ENCODE measurements around the gene CHST13. TPM values are rescaled to one million over a fixed set of nuclear protein-coding genes. Genes with fewer than 3 reads are reported as not detected.

Gene CHST13
- total RNA-seq, 2 experiments from 2014 or later = not detected

- ChIA-PET POLR2A (no interaction called here), CTCF (interaction anchor here (0.7 to 1.5 kb wide), 2 partner anchors 31 to 959 kb away, joined by 3 to 4 read pairs; no protein-coding TSS in a partner anchor)
- Mint-ChIP-seq H3K36me3 (ENCODE audit: low read depth) (no peaks in the 10 kb centered on the region), H3K9me3 (ENCODE audit: low read depth) (no peaks in the 10 kb centered on the region), H3K27me3 (no peaks in the 10 kb centered on the region), H3K4me3 (no peak overlapping the region), H3K4me1 (no peaks in the 10 kb centered on the region), H3K27ac (no peak overlapping the region)
- intact Hi-C loops (cut with DNase I, micrococcal nuclease) = no loop called here
- ATAC-seq (no peak), DNase-seq (no peak)
These were observed 29.5 kb downstream of the CHST13 start for GRCh38 chr3:126553284-126554084.

GRCh38 chr3:126554560-126555525 lies 30.9 kb downstream of the CHST13 start:
- no peaks in the 10 kb centered on the region for H3K27me3 Mint-ChIP-seq
- no peaks in the 10 kb centered on the region for H3K36me3 Mint-ChIP-seq (ENCODE audit: low read depth)
- no peaks in the 10 kb centered on the region for H3K9me3 Mint-ChIP-seq (ENCODE audit: low read depth)
- DNase-seq (no peak), ATAC-seq (no peak)
- no peak overlapping the region for H3K4me3 Mint-ChIP-seq
- CTCF ChIA-PET = interaction anchor here (1.2 kb wide), 1 partner anchor 28 kb away, joined by 3 read pairs; no protein-coding TSS in a partner anchor
- intact Hi-C loops (cut with DNase I, micrococcal nuclease) = no loop called here
- H3K27ac Mint-ChIP-seq = no peak overlapping the region
- POLR2A ChIA-PET = no interaction called here
- H3K4me1 Mint-ChIP-seq = no peaks in the 10 kb centered on the region

GRCh38 chr3:126555795-126556636 lies 32.1 kb downstream of the CHST13 start:
- Mint-ChIP-seq H3K4me3 (no peak overlapping the region), H3K36me3 (ENCODE audit: low read depth) (no peaks in the 10 kb centered on the region), H3K27ac (no peak overlapping the region), H3K9me3 (ENCODE audit: low read depth) (no peaks in the 10 kb centered on the region), H3K27me3 (no peaks in the 10 kb centered on the region), H3K4me1 (no peaks in the 10 kb centered on the region)
- ATAC-seq = no peak
- POLR2A ChIA-PET = no interaction called here
- CTCF ChIA-PET = no interaction called here
- DNase-seq = no peak
- intact Hi-C loops (cut with DNase I, micrococcal nuclease) = no loop called here

- no peak overlapping the region for H3K27ac Mint-ChIP-seq
- no peaks in the 10 kb centered on the region for H3K36me3 Mint-ChIP-seq (ENCODE audit: low read depth)
- ChIA-PET POLR2A (no interaction called here), CTCF (no interaction called here)
- DNase-seq (no peak), ATAC-seq (no peak)
- intact Hi-C loops (cut with DNase I, micrococcal nuclease) = no loop called here
- H3K27me3 Mint-ChIP-seq = no peaks in the 10 kb centered on the region
- no peak overlapping the region for H3K4me3 Mint-ChIP-seq
- H3K4me1 Mint-ChIP-seq = no peaks in the 10 kb centered on the region
- peaks cover 2% of the 10 kb centered on the region for H3K9me3 Mint-ChIP-seq (ENCODE audit: low read depth)
These were observed 32.9 kb downstream of the CHST13 start for GRCh38 chr3:126556637-126557414.

DNA sequence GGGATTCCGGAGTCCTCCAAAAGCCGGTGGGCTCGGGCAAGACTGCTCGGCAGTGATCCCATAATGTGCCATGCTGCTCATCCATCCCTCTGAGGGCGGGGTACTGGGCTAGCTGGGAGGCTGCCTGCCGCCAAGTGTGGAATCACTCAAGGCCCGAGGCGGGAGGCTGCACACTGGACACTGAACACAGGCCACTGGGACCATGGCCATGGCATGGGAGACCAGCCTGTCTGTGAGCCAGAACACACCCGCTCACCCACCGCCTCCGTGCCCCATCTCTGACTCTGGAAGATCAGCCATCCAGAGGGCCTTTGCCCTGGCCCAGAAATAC lies 33.4 kb downstream of the CHST13 start:
- no peak overlapping the region for H3K27ac Mint-ChIP-seq
- ChIA-PET POLR2A (no interaction called here), CTCF (no interaction called here)
- H3K4me3 Mint-ChIP-seq = no peak overlapping the region
- H3K9me3 Mint-ChIP-seq (ENCODE audit: low read depth) = peaks cover 4% of the 10 kb centered on the region
- DNase-seq (no peak), ATAC-seq (no peak)
- H3K4me1 Mint-ChIP-seq = no peaks in the 10 kb centered on the region
- no peaks in the 10 kb centered on the region for H3K27me3 Mint-ChIP-seq
- intact Hi-C loops (cut with DNase I, micrococcal nuclease) = no loop called here
- H3K36me3 Mint-ChIP-seq (ENCODE audit: low read depth) = no peaks in the 10 kb centered on the region

DNA sequence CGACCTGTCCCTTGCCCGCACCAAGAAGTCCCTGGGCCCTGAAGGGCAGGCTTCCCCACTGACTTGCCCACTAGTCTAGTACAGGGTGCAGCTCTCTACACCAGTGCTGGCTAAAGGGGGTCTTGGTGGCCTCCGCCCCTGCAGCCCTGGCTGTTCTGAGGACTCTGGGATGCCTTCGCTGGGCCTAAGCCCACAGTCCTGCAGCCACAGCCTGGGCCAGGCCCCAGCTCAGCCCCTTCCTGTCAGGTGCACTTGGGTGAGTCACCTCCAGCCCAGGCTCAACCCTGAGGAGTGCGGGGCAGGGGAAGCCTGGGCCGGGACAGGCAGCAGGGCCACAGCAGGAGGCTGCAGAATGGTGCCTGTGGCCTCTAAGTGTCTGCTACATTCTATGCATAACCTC lies 33.8 kb downstream of the CHST13 start:
- Mint-ChIP-seq H3K27me3 (no peaks in the 10 kb centered on the region), H3K27ac (no peak overlapping the region), H3K4me1 (no peaks in the 10 kb centered on the region), H3K4me3 (no peak overlapping the region), H3K36me3 (ENCODE audit: low read depth) (no peaks in the 10 kb centered on the region), H3K9me3 (ENCODE audit: low read depth) (peaks cover 7% of the 10 kb centered on the region)
- intact Hi-C loops (cut with DNase I, micrococcal nuclease) = no loop called here
- ChIA-PET POLR2A (no interaction called here), CTCF (no interaction called here)
- ATAC-seq = no peak
- DNase-seq = no peak

GRCh38 chr3:126558336-126559071 lies 34.5 kb downstream of the CHST13 start, which contains the start of gene C3orf22:
Gene C3orf22, minus strand, starts transcription at chr3:126558932. Its CDS starts 5,542 bp downstream, at chr3:126553390.
- ChIA-PET CTCF (no interaction called here), POLR2A (no interaction called here)
- Mint-ChIP-seq H3K27ac (no peak within 1 kb of the TSS), H3K27me3 (no peaks in the 10 kb centered on the region), H3K9me3 (ENCODE audit: low read depth) (peaks cover 10% of the 10 kb centered on the region), H3K4me3 (no peak within 1 kb of the TSS), H3K36me3 (ENCODE audit: low read depth) (no peaks in the 10 kb centered on the region), H3K4me1 (no peaks in the 10 kb centered on the region)
- ATAC-seq = no peak
- intact Hi-C loops (cut with DNase I, micrococcal nuclease) = no loop called here
- no peak for DNase-seq

- Mint-ChIP-seq H3K4me1 (no peaks in the 10 kb centered on the region), H3K9me3 (ENCODE audit: low read depth) (peaks cover 12% of the 10 kb centered on the region), H3K27ac (no peak overlapping the region), H3K4me3 (no peak overlapping the region), H3K36me3 (ENCODE audit: low read depth) (no peaks in the 10 kb centered on the region), H3K27me3 (peaks cover 7% of the 10 kb centered on the region)
- DNase-seq (no peak), ATAC-seq (no peak)
- intact Hi-C loops (cut with DNase I, micrococcal nuclease) = no loop called here
- POLR2A ChIA-PET = no interaction called here
- CTCF ChIA-PET = interaction anchor here (0.6 kb wide), 1 partner anchor 96 kb away, joined by 3 read pairs; no protein-coding TSS in a partner anchor
These were observed 38.9 kb downstream of the CHST13 start for GRCh38 chr3:126562737-126563276.

DNA sequence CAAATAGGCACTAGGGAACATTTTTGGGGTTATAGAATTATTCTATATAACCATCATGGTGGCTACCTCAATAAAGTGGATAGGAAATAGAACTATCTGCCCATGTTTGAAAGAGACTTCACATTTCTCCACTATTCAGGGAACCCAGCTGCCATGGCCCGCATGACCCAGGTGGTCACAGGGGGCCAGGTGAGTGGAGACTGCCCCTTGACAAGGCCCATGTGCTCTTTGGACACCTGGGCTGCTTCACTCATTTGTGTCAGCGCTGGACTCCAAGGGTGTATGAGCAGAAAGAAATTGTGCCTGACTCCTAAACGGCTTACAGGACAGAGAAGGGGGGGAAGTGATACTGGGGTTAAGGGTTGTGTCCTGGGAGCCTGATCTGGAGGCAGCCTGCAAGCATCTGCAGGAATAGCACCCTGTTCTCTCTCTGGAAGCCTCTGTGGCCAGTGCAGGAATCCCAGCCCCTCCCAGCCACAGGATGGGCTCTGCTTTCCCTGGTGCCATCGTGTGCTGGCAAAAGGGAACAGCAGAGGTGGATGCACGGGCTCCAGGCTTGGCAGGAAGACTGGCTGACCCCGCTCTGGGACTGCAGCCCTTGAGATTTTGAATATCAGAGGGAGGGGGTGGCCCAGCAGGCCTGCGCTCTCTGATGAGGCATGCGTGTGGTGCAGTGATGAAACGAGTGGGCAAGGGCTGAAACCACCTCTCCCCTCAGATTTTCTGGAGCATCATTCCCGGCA lies 43.9 kb downstream of the CHST13 start:
- intact Hi-C loops (cut with DNase I, micrococcal nuclease) = no loop called here
- Mint-ChIP-seq H3K36me3 (ENCODE audit: low read depth) (no peaks in the 10 kb centered on the region), H3K27me3 (peaks cover 7% of the 10 kb centered on the region), H3K4me1 (no peaks in the 10 kb centered on the region), H3K27ac (no peak overlapping the region), H3K4me3 (no peak overlapping the region), H3K9me3 (ENCODE audit: low read depth) (peaks cover 5% of the 10 kb centered on the region)
- no peak for DNase-seq
- ATAC-seq = no peak
- ChIA-PET CTCF (no interaction called here), POLR2A (no interaction called here)

Data from activated CD4-positive, alpha-beta T cell treated with anti-CD3 and anti-CD28 coated beads for 36 hours (primary cell).